ENCODE results near the gene UCP3.

Gene UCP3

GRCh38 chr11:74008373-74009229 lies at the start of gene UCP3:
Gene UCP3 (minus strand): TSS chr11:74009085. CDS start chr11:74007042, 2,043 bp downstream.
- no peak for DNase-seq (ENCODE audit: low spot score)

- no peak for DNase-seq (ENCODE audit: low spot score)
Observed at GRCh38 chr11:74057249-74058151, 48.6 kb upstream of the UCP3 start.

GRCh38 chr11:74055938-74056337 lies 47.1 kb upstream of the UCP3 start:
- DNase-seq (ENCODE audit: low spot score): no peak

- DNase-seq (ENCODE audit: low spot score): no peak
Observed at GRCh38 chr11:74050465-74050864, 41.6 kb upstream of the UCP3 start.

GRCh38 chr11:74048993-74049392 lies 40.1 kb upstream of the UCP3 start:
- no peak for DNase-seq (ENCODE audit: low spot score)

GRCh38 chr11:74044538-74044937 lies 35.7 kb upstream of the UCP3 start:
- DNase-seq (ENCODE audit: low spot score): no peak

GRCh38 chr11:74043450-74043849 lies 34.6 kb upstream of the UCP3 start:
- no peak for DNase-seq (ENCODE audit: low spot score)

GRCh38 chr11:74037309-74037708 lies 28.4 kb upstream of the UCP3 start:
- no peak for DNase-seq (ENCODE audit: low spot score)

GRCh38 chr11:74035264-74035663 lies 26.4 kb upstream of the UCP3 start:
- DNase-seq (ENCODE audit: low spot score): no peak

- no peak for DNase-seq (ENCODE audit: low spot score)
Observed at GRCh38 chr11:74033046-74033445, 24.2 kb upstream of the UCP3 start.

- no peak for DNase-seq (ENCODE audit: low spot score)
Observed at GRCh38 chr11:74030723-74031676, 22.1 kb upstream of the UCP3 start.

GRCh38 chr11:74025467-74026166 lies 16.7 kb upstream of the UCP3 start:
- no peak for DNase-seq (ENCODE audit: low spot score)

- peak; percentile 63 for DNase-seq (ENCODE audit: low spot score)
Observed at GRCh38 chr11:74024261-74025029, 15.6 kb upstream of the UCP3 start.

GRCh38 chr11:74023276-74023675 lies 14.4 kb upstream of the UCP3 start:
- no peak for DNase-seq (ENCODE audit: low spot score)

- no peak for DNase-seq (ENCODE audit: low spot score)
Observed at GRCh38 chr11:74022546-74022945, 13.7 kb upstream of the UCP3 start.

- no peak for DNase-seq (ENCODE audit: low spot score)
Observed at GRCh38 chr11:74021998-74022397, 13.1 kb upstream of the UCP3 start.

GRCh38 chr11:74020539-74020938 lies 11.7 kb upstream of the UCP3 start:
- no peak for DNase-seq (ENCODE audit: low spot score)

- DNase-seq (ENCODE audit: low spot score): no peak
Observed at GRCh38 chr11:74019860-74020259, 11.0 kb upstream of the UCP3 start.

- DNase-seq (ENCODE audit: low spot score): no peak
Observed at GRCh38 chr11:74019104-74019738, 10.3 kb upstream of the UCP3 start.
